ENCODE results near the gene TRAM2.

DNA sequence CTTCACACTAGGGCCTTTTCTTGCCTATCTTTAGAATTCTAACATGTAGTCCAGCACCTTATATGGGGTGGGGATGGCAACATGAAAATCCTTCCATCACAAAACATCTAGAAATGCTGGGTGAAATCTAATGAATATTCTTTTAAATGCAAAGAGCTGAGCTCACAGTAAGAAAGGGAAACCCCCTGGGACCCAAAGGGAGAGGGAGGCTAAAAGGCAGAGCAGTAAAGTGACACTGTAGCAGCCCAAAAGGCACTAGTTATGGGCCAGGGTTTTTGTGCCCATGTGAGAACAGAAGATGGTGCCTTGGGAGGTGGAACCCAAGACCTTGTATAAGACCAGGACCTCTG lies 66.7 kb downstream of the TRAM2 start:
- TF ChIP-seq, protein P1, sequence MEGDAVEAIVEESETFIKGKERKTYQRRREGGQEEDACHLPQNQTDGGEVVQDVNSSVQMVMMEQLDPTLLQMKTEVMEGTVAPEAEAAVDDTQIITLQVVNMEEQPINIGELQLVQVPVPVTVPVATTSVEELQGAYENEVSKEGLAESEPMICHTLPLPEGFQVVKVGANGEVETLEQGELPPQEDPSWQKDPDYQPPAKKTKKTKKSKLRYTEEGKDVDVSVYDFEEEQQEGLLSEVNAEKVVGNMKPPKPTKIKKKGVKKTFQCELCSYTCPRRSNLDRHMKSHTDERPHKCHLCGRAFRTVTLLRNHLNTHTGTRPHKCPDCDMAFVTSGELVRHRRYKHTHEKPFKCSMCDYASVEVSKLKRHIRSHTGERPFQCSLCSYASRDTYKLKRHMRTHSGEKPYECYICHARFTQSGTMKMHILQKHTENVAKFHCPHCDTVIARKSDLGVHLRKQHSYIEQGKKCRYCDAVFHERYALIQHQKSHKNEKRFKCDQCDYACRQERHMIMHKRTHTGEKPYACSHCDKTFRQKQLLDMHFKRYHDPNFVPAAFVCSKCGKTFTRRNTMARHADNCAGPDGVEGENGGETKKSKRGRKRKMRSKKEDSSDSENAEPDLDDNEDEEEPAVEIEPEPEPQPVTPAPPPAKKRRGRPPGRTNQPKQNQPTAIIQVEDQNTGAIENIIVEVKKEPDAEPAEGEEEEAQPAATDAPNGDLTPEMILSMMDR (IDR thresholded peaks at IDR 0.05), result no peak
- TF ChIP-seq POLR2A (IDR thresholded peaks at IDR 0.05) (no peak), POLR2AphosphoS5 (IDR thresholded peaks at IDR 0.05) (no peak)

Measured in suprapubic skin (tissue), 4 donors.